Skin epidermis (tissue), 12 donors: Measurements from ENCODE around the gene PEX5.
"Not testable (repeated sequence)": the region's sequence is repeated elsewhere in the genome, so short reads cannot be mapped to it uniquely, and the experiment has no call there.

Source experiments
- H3K27ac ChIP-seq, 21 experiments: fragments of 200-600 bp; sonication (generic) in 11 of 21; one replicate each; pipeline ENCODE4 v1.5.0; 2020; ENCODE audit warnings: mild to moderate bottlenecking in 3 of 21, inconsistent platforms in 2 of 21, moderate library complexity in 2 of 21
- H3K4me3 ChIP-seq, 7 experiments: fragments of 200-600 bp; sonication (generic) in 2 of 7; one replicate each; pipeline ENCODE4 v1.5.0; 2020; ENCODE audit warnings: inconsistent platforms in 2 of 7, mild to moderate bottlenecking in 2 of 7, moderate library complexity in 1 of 7

The PEX5 gene

GRCh38 chr12:7207866-7208625 lies 18.6 kb downstream of the PEX5 start:
- H3K27ac ChIP-seq, result no peak overlapping the region

GRCh38 chr12:7209958-7210357 lies 20.5 kb downstream of the PEX5 start:
- Histone ChIP-seq H3K27ac (no peak overlapping the region), H3K4me3 (no peak overlapping the region)

More at GRCh38 chr12:7207866-7208625, 18.6 kb downstream of the PEX5 start:
- no peak overlapping the region for H3K4me3 ChIP-seq

- H3K4me3 ChIP-seq, result no peak overlapping the region
- H3K27ac ChIP-seq, result no peak overlapping the region
Observed at GRCh38 chr12:7210642-7211151, 21.2 kb downstream of the PEX5 start.

- no peak overlapping the region for H3K27ac ChIP-seq
- no peak overlapping the region for H3K4me3 ChIP-seq
Observed at GRCh38 chr12:7212678-7213077, 23.2 kb downstream of the PEX5 start.

GRCh38 chr12:7213745-7214144 lies 24.3 kb downstream of the PEX5 start:
- not testable (repeated sequence) for H3K4me3 ChIP-seq, H3K27ac ChIP-seq

- Histone ChIP-seq H3K4me3 (no peak overlapping the region), H3K27ac (no peak overlapping the region)
Observed at GRCh38 chr12:7217475-7218069, 28.1 kb downstream of the PEX5 start.

- Histone ChIP-seq H3K27ac (no peak overlapping the region), H3K4me3 (no peak overlapping the region)
Observed at GRCh38 chr12:7219599-7220243, 30.2 kb downstream of the PEX5 start.

GRCh38 chr12:7221486-7221885 lies 32.0 kb downstream of the PEX5 start:
- Histone ChIP-seq H3K27ac (no peak overlapping the region), H3K4me3 (no peak overlapping the region)

- no peak overlapping the region for H3K27ac ChIP-seq
- H3K4me3 ChIP-seq, result no peak overlapping the region
Observed at GRCh38 chr12:7229741-7230140, 40.3 kb downstream of the PEX5 start.

- Histone ChIP-seq H3K27ac (no peak overlapping the region), H3K4me3 (no peak overlapping the region)
Observed at GRCh38 chr12:7241404-7242005, 52.0 kb downstream of the PEX5 start.

- Histone ChIP-seq H3K4me3 (no peak overlapping the region), H3K27ac (no peak overlapping the region)
Observed at GRCh38 chr12:7242176-7243101, 53.0 kb downstream of the PEX5 start.

- H3K4me3 ChIP-seq, H3K27ac ChIP-seq: not testable (repeated sequence)
Observed at GRCh38 chr12:7251328-7251996, 62.0 kb downstream of the PEX5 start.

- Histone ChIP-seq H3K4me3 (no peak overlapping the region), H3K27ac (no peak overlapping the region)
Observed at GRCh38 chr12:7259060-7259459, 69.6 kb downstream of the PEX5 start.
